CD4-positive, CD25-positive, alpha-beta regulatory T cell (primary cell): ENCODE data around the gene HLF. TPM values are rescaled to one million over a fixed set of nuclear protein-coding genes. Genes with fewer than 3 reads are reported as not detected.

ENCODE experiments used
- ATAC-seq, 2 donors: fragments of 150-1000 bp; cut with Tn5 transposase; one replicate each; pipeline ENCODE4 v1.10.0; 2021; ENCODE audit warnings: low read depth in 2 of 2, moderate number of reproducible peaks in 2 of 2, moderate library complexity in 1 of 2
- DNase-seq, 3 donors: peaks; one replicate each; pipeline versions ENCODE4 v3.0.0 to v3.0.0-alpha.2; 2012 to 2022; ENCODE audit warnings: mixed read lengths in 1 of 3
- H3K27ac ChIP-seq: one replicate; pipeline ENCODE4 v1.7.0; 2013; ENCODE audit warnings: mild to moderate bottlenecking, low read length; ENCODE audit not compliant: insufficient read depth, poor library complexity, severe bottlenecking
- H3K27me3 ChIP-seq: one replicate; pipeline ENCODE4 v1.7.0; 2013; ENCODE audit warnings: low read length; ENCODE audit not compliant: control insufficient read depth, insufficient read depth
- H3K36me3 ChIP-seq: one replicate; pipeline ENCODE4 v1.7.0; 2013; ENCODE audit warnings: mild to moderate bottlenecking, low read length, moderate library complexity; ENCODE audit not compliant: control insufficient read depth, insufficient read depth
- H3K4me1 ChIP-seq: 2 replicates; pipeline ENCODE4 v1.7.0; 2013; ENCODE audit warnings: mild to moderate bottlenecking, low read length; ENCODE audit not compliant: insufficient read depth, control insufficient read depth, poor library complexity, severe bottlenecking
- H3K4me3 ChIP-seq: one replicate; pipeline ENCODE4 v1.7.0; 2013; ENCODE audit warnings: low read depth, mild to moderate bottlenecking, low read length, moderate library complexity
- H3K9me3 ChIP-seq, 2 experiments: 1 replicate in 1 of 2; 2 replicates in 1 of 2; pipeline ENCODE4 v1.7.0; 2013; ENCODE audit warnings: low read length in 2 of 2, mild to moderate bottlenecking in 1 of 2, moderate library complexity in 1 of 2; ENCODE audit not compliant: control insufficient read depth in 2 of 2
- H3K27ac Mint-ChIP-seq, 3 donors: one replicate each; pipeline ENCODE4 v1.8.0; 2020 to 2022; ENCODE audit warnings: mild to moderate bottlenecking in 3 of 3, mixed read lengths in 3 of 3, moderate library complexity in 2 of 3
- H3K27me3 Mint-ChIP-seq: one replicate; pipeline ENCODE4 v1.8.0; 2022; ENCODE audit warnings: mild to moderate bottlenecking, mixed read lengths
- H3K36me3 Mint-ChIP-seq: one replicate; pipeline ENCODE4 v1.8.0; 2020; ENCODE audit warnings: mixed read lengths
- H3K4me1 Mint-ChIP-seq, 4 donors: one replicate each; pipeline ENCODE4 v1.8.0; 2020 to 2022; ENCODE audit warnings: mixed read lengths in 4 of 4, mild to moderate bottlenecking in 1 of 4
- H3K4me3 Mint-ChIP-seq, 4 donors: one replicate each; pipeline ENCODE4 v1.8.0; 2020 to 2022; ENCODE audit warnings: mild to moderate bottlenecking in 4 of 4, mixed read lengths in 4 of 4, moderate library complexity in 3 of 4
- H3K9me3 Mint-ChIP-seq, 7 donors: one replicate each; pipeline ENCODE4 v1.8.0; 2020 to 2022; ENCODE audit warnings: mixed read lengths in 7 of 7, mild to moderate bottlenecking in 3 of 7, moderate library complexity in 2 of 7
- polyA plus RNA-seq, 4 donors: library from polyadenylated mRNA; unstranded; fragments of 300-500 nt; fragmentation: Illumina TruSeq; gene quantifications; one replicate each; pipeline ENCODE4 v1.2.3, GENCODE V29; 2021
- total RNA-seq: library from RNA; stranded (reverse); gene quantifications from one replicate; pipeline ENCODE4 v1.2.3, GENCODE V29; 2022

HLF gene
- total and polyA plus RNA-seq, 5 donors from 2014 or later, result 0.28 to 2.1 (median 0.66) TPM

DNA sequence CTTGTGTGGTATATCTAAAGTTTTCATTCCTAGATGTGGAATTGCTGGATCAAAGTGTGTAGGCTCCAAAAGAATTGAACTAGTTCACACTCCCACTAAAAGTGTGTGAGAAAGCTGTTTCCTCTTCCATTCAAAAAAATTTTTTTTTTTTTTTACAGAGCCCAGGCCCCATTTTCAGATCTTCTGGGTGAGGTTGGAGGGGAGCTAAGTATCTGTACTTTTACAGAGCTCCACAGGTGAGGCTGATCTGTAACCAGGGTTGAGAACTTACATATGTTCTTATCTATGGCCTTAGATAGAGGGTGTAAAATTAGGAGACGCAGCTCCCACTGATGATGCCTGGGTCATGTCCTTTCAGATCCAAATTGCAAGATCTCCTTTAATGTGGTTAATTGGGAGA lies 31.9 kb downstream of the HLF start:
- DNase-seq, result no peak
- no peaks in the 10 kb centered on the region for H3K27me3 Mint-ChIP-seq
- no peak overlapping the region for H3K4me3 ChIP-seq

DNA sequence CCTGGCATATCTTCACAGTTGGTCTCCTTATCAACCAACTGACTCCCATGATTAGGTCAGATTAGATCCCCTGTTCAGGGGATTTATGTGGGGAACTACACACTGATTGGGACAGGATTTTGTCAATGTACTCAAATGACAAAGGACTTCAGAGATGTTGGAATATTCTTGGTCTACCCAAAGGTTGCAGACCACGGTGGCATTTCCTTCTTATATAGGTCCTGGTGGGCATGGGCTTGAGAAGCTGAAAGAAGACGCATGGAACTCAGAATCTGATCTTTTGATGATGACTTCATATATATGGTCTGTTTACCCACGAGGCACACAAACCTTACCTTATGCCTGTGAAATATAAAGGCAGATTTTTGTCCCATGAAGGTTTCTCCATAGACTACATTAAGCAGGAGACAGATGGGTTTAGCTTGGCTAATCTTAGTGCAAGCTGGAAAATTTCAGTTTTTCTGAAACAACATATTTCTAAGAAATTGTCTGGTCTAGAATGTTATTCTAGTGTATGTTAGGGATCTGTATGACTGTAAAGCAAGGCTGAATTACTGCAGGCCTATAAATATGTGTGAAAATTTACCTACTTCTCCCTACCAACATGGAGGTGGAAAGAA lies 33.5 kb downstream of the HLF start:
- ATAC-seq, result no peak

More for the DNA sequence above, 31.9 kb downstream of the HLF start:
- Mint-ChIP-seq H3K4me3 (no peak overlapping the region), H3K36me3 (no peaks in the 10 kb centered on the region), H3K9me3 (no peaks in the 10 kb centered on the region), H3K4me1 (no peaks in the 10 kb centered on the region), H3K27ac (no peak overlapping the region)
- Histone ChIP-seq H3K36me3 (no peaks in the 10 kb centered on the region), H3K27ac (no peak overlapping the region), H3K27me3 (no peaks in the 10 kb centered on the region), H3K4me1 (peaks cover 4% of the 10 kb centered on the region), H3K9me3 (no peaks in the 10 kb centered on the region)
- no peak for ATAC-seq

DNA sequence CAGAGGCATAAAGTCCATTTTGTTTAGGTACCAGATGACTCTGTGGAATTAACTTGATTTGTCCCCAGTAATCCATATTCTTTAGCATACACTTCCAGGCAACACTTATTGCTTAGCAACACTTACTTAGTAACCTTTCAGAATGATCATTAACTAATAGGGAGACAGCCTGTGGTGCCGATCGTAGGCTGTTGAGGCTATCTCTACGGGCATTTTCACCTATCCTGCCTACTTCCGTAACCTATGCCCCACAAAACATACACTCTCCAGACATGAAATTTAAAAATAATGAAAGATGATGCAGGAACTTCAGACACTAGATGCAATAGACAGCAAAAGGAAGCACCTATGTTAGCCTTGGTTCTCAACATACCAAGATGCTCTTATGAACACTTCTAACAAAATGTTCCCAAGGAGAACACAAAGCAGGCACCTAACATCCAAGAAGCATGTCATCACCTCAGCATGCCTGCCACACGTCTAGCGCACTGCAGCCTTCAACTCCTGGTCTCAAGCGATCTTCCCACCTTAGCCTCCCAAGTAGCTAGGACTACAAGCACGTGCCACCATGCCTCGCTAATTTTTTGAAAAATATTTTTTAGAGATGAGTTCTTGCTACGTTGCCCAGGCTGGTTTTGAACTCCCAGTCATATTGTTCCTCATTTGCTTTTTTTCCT lies 34.5 kb downstream of the HLF start:
- ATAC-seq, result no peak
- H3K27ac Mint-ChIP-seq, result no peak overlapping the region
- H3K4me3 Mint-ChIP-seq, result no peak overlapping the region
- no peaks in the 10 kb centered on the region for H3K27me3 Mint-ChIP-seq
- Histone ChIP-seq H3K27me3 (no peaks in the 10 kb centered on the region), H3K36me3 (no peaks in the 10 kb centered on the region), H3K4me3 (no peak overlapping the region), H3K4me1 (peaks cover 4% of the 10 kb centered on the region), H3K9me3 (no peaks in the 10 kb centered on the region), H3K27ac (no peak overlapping the region)
- H3K9me3 Mint-ChIP-seq, result no peaks in the 10 kb centered on the region
- H3K36me3 Mint-ChIP-seq, result no peaks in the 10 kb centered on the region
- DNase-seq, result no peak
- no peaks in the 10 kb centered on the region for H3K4me1 Mint-ChIP-seq

More for the DNA sequence above, 33.5 kb downstream of the HLF start:
- Histone ChIP-seq H3K27me3 (no peaks in the 10 kb centered on the region), H3K4me1 (peaks cover 4% of the 10 kb centered on the region), H3K4me3 (no peak overlapping the region), H3K36me3 (no peaks in the 10 kb centered on the region), H3K9me3 (no peaks in the 10 kb centered on the region), H3K27ac (no peak overlapping the region)
- no peaks in the 10 kb centered on the region for H3K36me3 Mint-ChIP-seq
- H3K27ac Mint-ChIP-seq, result no peak overlapping the region
- H3K9me3 Mint-ChIP-seq, result no peaks in the 10 kb centered on the region
- no peak for DNase-seq
- no peaks in the 10 kb centered on the region for H3K4me1 Mint-ChIP-seq
- H3K27me3 Mint-ChIP-seq, result no peaks in the 10 kb centered on the region
- no peak overlapping the region for H3K4me3 Mint-ChIP-seq

DNA sequence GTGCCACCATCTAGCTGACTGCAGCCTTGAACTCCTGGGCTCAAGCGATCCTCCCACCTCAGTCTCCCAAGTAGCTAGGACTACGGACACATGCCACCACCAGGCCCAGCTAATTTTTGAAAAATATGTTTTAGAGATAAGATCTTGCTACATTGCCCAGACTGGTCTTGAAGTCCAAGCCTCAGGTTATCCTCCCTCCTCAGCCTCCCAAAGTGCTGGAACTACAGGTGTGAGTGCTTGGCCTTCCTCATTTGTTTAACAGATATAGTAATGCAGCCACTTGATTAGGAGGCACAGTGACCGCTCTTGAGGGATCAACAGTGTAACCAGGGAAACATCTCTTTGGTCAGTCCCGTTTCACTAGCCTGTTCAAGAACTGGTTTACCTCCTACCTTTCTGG lies 35.1 kb downstream of the HLF start:
- no peak overlapping the region for H3K27ac ChIP-seq
- H3K4me3 ChIP-seq, result no peak overlapping the region
- Mint-ChIP-seq H3K4me3 (no peak overlapping the region), H3K4me1 (no peaks in the 10 kb centered on the region), H3K36me3 (no peaks in the 10 kb centered on the region), H3K27me3 (no peaks in the 10 kb centered on the region), H3K9me3 (no peaks in the 10 kb centered on the region), H3K27ac (no peak overlapping the region)
- no peaks in the 10 kb centered on the region for H3K9me3 ChIP-seq
- H3K36me3 ChIP-seq, result no peaks in the 10 kb centered on the region
- H3K4me1 ChIP-seq, result peaks cover 4% of the 10 kb centered on the region
- DNase-seq (no peak), ATAC-seq (no peak)
- no peaks in the 10 kb centered on the region for H3K27me3 ChIP-seq

DNA sequence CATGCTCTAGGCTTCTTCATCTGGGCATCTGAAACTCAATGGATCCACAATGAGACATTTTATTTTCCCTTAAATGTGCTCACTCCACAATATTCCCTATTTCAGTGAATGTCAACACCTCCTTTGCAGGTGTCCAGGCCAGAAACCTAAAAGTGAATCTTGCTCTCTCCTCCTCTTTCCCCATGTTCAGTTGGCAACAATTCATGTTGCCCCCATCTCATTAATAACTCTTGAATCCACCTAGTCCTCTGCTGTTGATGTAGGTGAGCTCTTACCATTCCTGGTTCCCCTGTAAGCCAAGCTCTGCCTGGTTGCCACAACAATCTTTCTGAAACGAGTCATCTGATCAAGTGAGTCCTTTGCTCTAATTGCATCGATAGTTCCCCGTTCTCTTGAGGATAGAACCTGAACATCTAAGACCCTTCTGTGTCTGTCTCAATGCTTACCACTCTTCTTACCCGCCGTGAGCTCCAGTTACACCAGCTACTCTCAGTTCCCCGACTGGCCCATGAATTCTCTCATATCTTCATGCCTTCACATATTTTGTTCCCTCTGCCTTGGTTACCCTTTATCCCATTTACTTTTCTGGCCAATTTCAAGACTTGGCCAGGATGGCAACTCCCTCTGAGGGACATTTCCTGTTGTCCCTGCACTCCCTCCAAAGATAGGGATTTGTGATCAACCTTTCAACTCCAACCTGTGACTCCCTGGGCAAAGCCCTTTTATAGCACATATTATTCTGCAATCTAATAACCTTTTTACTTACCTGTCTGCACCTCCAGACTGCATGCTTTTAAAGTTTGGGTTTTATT lies 35.9 kb downstream of the HLF start:
- Mint-ChIP-seq H3K9me3 (no peaks in the 10 kb centered on the region), H3K4me3 (no peak overlapping the region), H3K36me3 (no peaks in the 10 kb centered on the region), H3K27ac (no peak overlapping the region), H3K4me1 (no peaks in the 10 kb centered on the region), H3K27me3 (no peaks in the 10 kb centered on the region)
- H3K4me1 ChIP-seq, result peaks cover 2% of the 10 kb centered on the region
- H3K27me3 ChIP-seq, result no peaks in the 10 kb centered on the region
- no peaks in the 10 kb centered on the region for H3K36me3 ChIP-seq
- no peak overlapping the region for H3K27ac ChIP-seq
- ATAC-seq (no peak), DNase-seq (no peak)
- no peaks in the 10 kb centered on the region for H3K9me3 ChIP-seq
- H3K4me3 ChIP-seq, result no peak overlapping the region

DNA sequence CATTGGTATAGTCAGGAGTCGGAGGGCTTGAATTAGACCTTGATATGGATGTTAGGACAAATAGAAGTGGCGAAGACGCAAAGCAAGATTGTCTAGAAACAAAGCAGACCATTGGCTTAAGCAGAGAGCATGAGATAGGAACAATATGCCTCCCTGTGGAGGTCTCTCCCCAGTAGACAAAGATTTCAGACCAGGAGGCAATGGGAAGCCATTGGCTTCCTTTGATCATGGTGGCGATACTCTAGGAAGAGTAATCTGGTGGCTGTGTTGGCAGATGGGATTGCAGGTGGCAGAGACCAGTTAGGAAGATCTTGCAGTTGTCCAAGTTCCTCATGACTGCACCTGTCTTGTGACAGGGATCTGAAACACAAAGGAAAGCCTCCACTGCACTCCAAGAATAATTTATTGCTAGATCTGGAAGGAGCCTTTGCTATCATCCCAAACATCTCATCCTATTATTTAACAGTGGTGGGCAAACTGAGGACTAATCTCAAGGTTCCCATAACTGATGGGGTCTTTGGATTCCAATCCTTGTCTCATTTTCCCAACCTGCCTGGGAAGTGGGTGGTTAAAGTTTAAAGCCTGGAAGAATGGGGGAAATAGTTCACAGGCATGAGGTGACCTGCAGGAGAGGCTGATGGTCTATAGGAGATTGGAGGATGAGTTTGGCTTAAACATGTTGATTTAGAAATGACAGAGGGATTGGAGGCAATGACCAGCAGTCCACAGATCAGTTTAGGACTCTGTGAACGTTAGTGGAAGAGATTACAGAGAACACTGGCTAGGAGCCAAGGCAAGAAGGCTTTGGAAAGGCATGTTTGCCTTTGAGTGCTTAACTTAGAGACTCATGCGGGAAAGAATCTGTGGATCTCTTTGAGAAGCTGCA lies 37.0 kb downstream of the HLF start:
- Mint-ChIP-seq H3K4me3 (no peak overlapping the region), H3K27ac (no peak overlapping the region), H3K9me3 (no peaks in the 10 kb centered on the region), H3K4me1 (peaks cover 0 to 3% (median 0%) of the 10 kb centered on the region in 4 donors), H3K27me3 (no peaks in the 10 kb centered on the region), H3K36me3 (no peaks in the 10 kb centered on the region)
- no peak overlapping the region for H3K27ac ChIP-seq
- H3K4me1 ChIP-seq, result no peaks in the 10 kb centered on the region
- H3K9me3 ChIP-seq, result no peaks in the 10 kb centered on the region
- H3K36me3 ChIP-seq, result no peaks in the 10 kb centered on the region
- DNase-seq, result no peak
- no peaks in the 10 kb centered on the region for H3K27me3 ChIP-seq
- ATAC-seq, result no peak
- no peak overlapping the region for H3K4me3 ChIP-seq

DNA sequence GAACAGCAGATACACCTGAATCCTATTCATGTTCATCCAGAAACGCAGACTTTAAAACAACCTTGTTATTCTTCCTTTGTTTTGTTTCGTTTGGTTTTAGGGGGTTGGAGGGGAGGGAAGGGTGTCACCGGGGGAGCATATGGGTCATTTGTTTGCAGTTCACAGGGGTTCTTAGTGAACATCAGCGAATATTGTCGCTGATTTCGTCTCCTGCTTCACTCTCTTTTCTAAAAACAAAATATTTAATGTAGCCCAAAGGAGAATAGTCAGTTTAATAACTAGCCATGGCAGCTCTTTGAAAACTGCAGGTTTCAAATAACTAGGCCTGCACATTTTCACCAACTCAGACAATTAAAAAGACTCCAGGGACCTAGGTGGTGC lies 37.6 kb downstream of the HLF start:
- no peak for DNase-seq

More for the DNA sequence above, 37.6 kb downstream of the HLF start:
- H3K36me3 Mint-ChIP-seq, result no peaks in the 10 kb centered on the region
- H3K4me3 Mint-ChIP-seq, result no peak overlapping the region
- H3K27ac Mint-ChIP-seq, result no peak overlapping the region
- H3K27me3 Mint-ChIP-seq, result no peaks in the 10 kb centered on the region
- no peaks in the 10 kb centered on the region for H3K36me3 ChIP-seq
- no peaks in the 10 kb centered on the region for H3K4me1 ChIP-seq
- H3K4me1 Mint-ChIP-seq, result peaks cover 0 to 3% (median 0%) of the 10 kb centered on the region in 4 donors
- no peaks in the 10 kb centered on the region for H3K9me3 Mint-ChIP-seq
- no peaks in the 10 kb centered on the region for H3K9me3 ChIP-seq
- no peaks in the 10 kb centered on the region for H3K27me3 ChIP-seq
- no peak overlapping the region for H3K4me3 ChIP-seq
- H3K27ac ChIP-seq, result no peak overlapping the region
- no peak for ATAC-seq
